ENCODE data around the gene LDLRAP1.

DNA sequence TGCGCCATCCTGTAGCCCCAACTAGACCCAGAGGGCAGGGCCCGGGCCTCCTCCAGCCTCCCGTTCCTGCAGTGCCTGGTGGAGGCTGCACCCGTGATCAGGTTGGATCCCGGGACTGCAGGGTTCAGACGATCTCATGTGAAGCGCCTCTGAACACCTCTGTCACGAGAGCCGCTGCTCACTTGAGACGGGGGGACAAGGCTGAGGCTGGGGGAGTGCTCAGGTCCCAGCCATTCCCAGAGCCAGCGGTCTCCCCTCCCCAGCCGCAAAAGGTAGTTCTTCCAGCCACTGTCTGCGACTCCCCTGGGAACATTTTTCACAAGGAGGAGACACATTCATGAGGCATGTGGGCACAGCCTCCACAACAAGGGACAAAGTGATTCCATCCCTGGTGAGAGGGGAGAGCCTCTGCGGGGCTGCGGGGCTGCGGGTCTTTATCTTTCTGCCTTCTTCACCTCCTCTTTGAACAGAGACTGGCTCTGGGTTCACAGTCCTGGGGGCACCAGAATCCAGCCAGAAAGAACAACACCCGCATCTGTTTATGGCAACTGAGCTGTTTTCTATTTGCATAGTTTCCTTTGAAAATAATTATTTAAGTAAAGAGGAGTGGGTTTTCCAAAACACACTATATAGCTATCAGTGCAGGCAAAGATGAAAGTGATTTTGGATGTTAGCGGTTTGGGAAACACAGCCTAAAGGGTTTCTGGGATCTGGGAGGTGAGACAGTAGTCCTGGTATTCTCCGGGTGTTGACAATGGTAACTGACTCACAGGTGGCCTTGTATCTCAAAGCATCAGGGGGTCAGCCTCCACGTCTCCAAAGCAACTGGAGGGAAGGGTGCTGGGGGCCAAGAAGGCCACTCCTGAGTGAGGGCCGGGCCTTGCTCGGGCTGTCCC is 13.0 kb upstream of the LDLRAP1 start:
- TF ChIP-seq, protein P1, sequence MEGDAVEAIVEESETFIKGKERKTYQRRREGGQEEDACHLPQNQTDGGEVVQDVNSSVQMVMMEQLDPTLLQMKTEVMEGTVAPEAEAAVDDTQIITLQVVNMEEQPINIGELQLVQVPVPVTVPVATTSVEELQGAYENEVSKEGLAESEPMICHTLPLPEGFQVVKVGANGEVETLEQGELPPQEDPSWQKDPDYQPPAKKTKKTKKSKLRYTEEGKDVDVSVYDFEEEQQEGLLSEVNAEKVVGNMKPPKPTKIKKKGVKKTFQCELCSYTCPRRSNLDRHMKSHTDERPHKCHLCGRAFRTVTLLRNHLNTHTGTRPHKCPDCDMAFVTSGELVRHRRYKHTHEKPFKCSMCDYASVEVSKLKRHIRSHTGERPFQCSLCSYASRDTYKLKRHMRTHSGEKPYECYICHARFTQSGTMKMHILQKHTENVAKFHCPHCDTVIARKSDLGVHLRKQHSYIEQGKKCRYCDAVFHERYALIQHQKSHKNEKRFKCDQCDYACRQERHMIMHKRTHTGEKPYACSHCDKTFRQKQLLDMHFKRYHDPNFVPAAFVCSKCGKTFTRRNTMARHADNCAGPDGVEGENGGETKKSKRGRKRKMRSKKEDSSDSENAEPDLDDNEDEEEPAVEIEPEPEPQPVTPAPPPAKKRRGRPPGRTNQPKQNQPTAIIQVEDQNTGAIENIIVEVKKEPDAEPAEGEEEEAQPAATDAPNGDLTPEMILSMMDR (IDR thresholded peaks at IDR 0.05): no peak
- TF ChIP-seq EZH2 (IDR thresholded peaks at IDR 0.05): no peak
